ENCODE results near the gene WIPF3.
"Not testable (repeated sequence)": the region's sequence is repeated elsewhere in the genome, so short reads cannot be mapped to it uniquely, and the experiment has no call there.

Gene WIPF3

DNA sequence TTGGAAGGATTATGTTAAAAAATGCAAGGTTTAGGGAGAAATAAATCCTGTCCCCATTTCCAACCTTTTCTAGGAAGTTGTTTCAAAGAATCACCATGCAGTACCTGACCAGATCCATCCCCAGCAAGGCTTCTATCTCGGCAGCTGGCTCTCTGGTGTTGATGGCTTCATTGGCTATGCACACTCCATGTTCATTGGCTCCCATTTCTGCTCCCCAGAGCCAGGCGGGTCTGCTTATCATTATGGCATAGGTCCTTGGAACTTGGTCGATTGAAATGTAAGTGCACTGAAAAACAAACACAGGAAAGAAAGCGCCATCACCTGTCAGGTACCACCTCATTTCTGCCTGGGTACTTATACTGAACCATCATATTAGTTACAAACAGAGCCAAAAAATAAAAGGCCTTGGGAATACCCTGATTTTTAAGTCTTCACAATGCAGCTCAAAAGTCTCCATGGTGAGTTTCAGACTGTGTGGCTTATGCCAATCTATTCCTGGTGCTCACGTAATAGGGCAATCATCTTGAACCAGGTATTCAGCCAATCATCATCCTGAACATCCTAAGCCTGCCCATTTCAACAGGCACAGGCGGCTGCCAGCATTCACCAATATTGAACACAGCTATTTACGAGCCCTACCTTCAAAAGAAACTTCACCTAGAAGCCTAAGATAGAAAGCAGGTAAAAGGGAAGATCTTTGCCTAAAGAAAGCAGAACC lies 148.9 kb downstream of the WIPF3 start:
- no peak for DNase-seq (ENCODE audit: low read depth)

DNA sequence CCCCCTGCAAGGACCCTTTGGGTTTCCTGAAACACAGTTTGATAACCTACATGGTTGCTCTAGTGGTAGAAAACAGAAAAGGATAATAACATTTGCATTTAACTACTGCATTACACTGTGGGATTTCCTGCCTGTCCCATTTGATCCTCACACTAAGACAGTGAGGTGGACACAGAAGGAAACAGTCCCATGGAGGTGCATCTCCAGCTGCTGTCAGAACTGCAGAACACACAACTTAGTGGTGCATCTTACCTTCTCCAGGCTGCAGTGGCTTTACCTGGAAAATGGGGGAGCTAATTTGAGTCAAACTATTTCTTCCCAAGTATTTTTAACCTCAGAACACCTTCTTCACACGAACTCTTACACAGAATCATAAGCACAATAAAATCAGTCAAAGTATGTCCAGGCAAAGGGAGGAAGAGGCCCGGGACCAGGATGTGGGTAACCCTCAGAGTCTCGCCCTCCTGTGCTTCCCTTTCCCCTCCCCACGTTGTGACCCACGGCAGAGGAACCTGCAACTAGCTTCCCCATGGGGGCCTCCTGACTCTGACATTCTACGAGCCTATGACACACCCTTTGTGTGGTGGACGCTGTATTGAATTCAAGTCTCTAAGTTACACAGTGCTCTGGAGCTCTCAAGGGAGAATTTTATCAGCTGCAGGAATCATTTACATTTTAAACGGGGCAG lies 149.6 kb downstream of the WIPF3 start:
- no peak for DNase-seq (ENCODE audit: low read depth)

DNA sequence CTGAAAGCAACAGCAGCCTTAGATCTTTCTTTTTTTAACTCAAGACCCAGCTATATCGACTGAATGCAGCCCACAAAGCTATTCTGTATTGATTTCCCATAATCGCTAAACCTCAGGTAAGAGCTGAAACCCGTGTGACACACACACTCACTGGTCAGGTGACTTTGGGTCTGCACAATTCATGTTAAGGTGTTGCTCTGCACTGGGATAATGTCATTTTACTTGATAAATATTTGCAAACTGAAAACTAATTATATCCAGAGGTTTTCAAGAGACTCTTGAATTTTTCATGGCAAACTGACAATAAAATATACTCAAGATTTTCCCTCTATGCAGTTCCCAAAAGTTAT lies 150.2 kb downstream of the WIPF3 start:
- DNase-seq (ENCODE audit: low read depth) = no peak

DNA sequence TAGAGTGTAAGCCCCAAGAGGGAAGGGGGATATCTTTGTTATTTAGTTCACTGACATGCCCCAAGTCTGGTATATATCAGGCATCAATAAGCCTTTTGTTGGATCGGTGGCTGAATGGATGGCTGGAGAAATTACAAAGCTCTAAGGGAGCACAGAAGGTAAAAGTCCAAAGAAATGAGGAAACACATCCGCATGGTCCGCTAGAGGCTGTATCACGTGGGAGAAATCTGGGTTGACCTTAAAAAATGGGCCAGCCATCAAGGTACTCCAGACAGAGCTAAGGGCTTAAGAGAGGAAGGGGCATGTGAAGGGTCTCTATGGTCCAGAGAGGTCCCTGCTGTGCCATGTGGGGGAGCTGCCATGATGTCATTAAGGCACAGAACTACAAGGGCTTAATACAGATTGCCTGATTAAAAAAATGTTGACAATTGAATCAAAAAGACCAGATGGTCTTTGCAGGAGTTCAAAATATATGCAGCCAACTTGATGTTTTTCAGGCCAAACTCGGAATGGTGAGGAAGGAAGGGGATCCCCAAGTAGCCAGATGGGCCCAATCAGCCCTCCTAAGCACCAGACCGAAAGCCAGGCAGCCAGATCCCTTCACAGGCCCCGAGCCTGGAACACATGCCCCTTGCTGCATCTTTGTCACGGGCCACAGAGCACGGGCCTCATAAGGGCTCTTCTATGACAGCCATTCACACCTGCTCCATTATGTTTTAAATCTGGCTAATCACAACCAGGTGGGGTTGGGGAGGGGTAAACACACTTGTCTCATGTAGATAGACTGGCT lies 151.4 kb downstream of the WIPF3 start:
- no peak for DNase-seq (ENCODE audit: low read depth)

DNA sequence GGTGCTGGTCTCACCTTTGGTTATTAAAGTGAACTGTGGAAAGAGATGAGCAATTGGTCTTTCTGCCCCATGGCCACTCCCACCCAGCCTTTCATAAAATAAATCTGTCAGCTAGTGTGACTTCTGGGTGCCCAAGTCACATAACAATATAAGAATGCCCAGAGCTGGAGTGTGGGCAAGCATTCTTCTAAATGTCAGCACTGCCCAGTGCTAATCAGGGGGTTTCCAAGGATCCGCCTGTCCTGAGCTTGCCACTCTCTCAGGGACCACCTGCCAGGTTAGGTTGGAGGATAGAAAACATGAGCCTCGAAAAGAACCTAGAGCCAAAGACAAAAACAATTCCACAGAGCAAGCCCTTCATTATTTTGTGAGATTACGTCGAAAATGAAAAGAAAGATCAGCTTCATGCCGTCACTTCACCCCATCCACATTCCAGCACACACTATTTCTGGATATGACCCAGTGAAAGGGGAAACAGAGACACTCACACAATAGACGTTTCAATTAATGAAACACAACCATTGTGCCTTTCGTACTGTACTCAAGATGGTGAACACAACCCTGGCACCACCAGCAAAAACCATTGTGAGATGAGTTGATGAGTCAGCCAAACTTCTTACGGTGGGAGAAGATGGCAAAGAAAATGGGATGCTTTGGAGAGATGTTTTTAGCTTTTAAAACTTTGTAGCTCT lies 152.5 kb downstream of the WIPF3 start:
- no peak for DNase-seq (ENCODE audit: low read depth)

DNA sequence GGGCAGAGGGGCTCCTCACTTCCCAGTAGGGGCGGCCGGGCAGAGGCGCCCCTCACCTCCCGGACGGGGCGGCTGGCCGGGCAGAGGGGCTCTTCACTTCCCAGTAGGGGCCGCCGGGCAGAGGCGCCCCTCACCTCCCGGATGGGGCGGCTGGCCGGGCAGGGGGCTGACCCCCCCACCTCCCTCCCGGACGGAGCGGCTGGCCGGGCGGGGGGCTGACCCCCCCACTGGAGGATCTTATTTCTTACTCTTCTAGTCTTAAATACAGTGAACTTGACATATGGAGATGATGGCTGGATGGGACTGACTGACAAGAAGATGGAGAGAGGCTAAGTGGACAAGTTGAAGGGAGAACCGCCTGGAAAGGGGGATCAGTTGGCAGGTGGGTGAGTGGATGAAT lies 155.3 kb downstream of the WIPF3 start:
- DNase-seq (ENCODE audit: low read depth) = not testable (repeated sequence)

DNA sequence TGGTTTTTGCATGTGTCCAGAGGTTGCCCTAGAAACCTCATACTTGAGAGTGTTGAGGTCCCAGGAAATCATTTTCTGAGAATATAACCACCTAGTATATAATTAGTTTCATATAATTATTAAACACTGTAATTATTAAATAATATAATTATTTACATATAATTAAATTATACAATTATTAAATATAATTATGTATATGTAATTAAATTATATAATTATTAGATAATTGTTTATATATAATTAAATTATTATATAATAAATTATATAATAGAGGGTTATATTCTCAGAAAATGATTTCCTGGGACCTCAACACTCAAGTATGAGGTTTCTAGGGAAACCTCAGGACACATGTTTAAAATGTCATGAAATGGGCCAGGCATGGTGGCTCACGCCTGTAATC lies 155.7 kb downstream of the WIPF3 start:
- DNase-seq (ENCODE audit: low read depth) = no peak

DNA sequence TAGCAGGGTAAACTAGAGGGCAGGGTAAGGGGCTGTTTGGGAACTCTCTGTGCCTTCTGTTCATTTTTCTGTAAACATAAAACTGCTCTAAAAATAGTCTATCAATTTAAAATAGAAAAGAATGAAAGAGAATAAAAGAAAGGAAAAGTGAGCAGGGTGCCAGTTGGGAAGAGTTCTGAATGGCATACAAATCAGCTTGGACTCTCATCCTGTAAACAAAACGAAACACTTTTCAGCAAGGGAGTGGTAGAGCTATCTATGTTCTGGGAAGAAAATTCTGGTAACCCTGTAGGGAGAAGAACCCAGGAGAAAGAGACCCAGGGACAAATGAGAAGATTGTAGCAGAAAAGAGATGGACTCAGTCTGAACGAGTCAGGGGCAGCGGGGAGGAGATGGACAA lies 158.7 kb downstream of the WIPF3 start:
- no peak for DNase-seq (ENCODE audit: low read depth)

Data from T follicular helper cell (primary cell).